DOHH2 (cell line): Measurements from ENCODE around the gene KCNJ14.

Source experiments
- EZH2phosphoT487 ChIP-seq: fragments of 200-600 bp; sonication (generic); IDR thresholded peaks from 2 replicates; pipeline ENCODE4 v1.6.1; 2017; ENCODE audit warnings: borderline replicate concordance, mild to moderate bottlenecking, antibody characterized with exemption, low read length, moderate library complexity, mixed read lengths
- TF ChIP-seq, protein P1 (sequence below): fragments of 200-600 bp; sonication (generic); IDR thresholded peaks from one replicate; pipeline ENCODE4 v1.5.1; 2014; ENCODE audit warnings: antibody characterized with exemption, mild to moderate bottlenecking, low read depth, low read length; ENCODE audit not compliant: poor library complexity, severe bottlenecking

DNA sequence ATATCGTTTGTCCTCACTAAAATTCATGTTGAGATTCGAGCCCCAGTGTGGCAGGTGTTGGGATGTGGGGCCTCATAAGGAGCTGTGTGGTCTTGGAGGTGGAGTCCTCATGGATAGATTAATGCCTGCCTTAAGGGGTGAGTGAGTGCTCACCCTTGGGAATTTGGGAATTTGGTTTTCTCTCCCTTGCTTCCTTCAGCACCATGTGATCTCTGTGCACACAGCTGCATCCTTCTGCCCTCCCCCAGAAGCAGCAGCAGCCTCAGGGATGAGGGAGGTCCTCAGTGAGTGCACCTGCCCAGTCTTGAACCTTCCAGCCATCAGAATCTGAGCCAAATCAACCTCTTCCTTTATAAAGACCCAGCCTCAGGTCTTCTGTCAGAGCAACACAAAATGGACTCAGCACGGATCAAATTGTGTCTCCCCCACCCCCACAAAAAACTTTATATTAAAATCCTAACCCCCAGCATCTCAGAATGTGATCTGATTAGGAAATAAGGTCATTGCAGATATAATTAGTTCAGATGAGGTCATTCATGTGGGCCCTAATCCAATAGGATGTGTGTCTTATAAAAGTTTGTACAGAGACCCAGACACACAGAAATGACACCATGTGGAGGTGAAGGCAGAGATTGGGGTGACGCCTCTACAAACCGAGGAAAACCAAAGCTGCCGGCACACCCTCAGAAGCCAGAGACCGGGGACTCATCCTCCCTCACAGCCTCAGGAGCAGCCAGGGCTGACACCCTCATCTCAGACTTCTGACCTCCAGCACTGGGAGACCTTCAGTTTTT, 26.7 kb downstream of the KCNJ14 start:
- TF ChIP-seq, protein P1, sequence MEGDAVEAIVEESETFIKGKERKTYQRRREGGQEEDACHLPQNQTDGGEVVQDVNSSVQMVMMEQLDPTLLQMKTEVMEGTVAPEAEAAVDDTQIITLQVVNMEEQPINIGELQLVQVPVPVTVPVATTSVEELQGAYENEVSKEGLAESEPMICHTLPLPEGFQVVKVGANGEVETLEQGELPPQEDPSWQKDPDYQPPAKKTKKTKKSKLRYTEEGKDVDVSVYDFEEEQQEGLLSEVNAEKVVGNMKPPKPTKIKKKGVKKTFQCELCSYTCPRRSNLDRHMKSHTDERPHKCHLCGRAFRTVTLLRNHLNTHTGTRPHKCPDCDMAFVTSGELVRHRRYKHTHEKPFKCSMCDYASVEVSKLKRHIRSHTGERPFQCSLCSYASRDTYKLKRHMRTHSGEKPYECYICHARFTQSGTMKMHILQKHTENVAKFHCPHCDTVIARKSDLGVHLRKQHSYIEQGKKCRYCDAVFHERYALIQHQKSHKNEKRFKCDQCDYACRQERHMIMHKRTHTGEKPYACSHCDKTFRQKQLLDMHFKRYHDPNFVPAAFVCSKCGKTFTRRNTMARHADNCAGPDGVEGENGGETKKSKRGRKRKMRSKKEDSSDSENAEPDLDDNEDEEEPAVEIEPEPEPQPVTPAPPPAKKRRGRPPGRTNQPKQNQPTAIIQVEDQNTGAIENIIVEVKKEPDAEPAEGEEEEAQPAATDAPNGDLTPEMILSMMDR = no peak
- TF ChIP-seq EZH2phosphoT487 = no peak
